Smooth muscle cell (in vitro differentiated cells): ENCODE measurements around the gene CNBD2. TPM values are rescaled to one million over a fixed set of nuclear protein-coding genes. Genes with fewer than 3 reads are reported as not detected.

Source experiments
- DNase-seq: peaks from one replicate; lab custom pipeline; 2025; ENCODE audit not compliant: unreplicated experiment; lab: John Stamatoyannopoulos, UW
- H2AFZ ChIP-seq: fragments of 200-600 bp; sonication (generic); 2 replicates; pipeline ENCODE4 v1.6.0; 2016; ENCODE audit warnings: antibody characterized with exemption, low read depth, mild to moderate bottlenecking
- H3F3A ChIP-seq: fragments of 200-600 bp; sonication (generic); 2 replicates; pipeline ENCODE4 v1.6.0; 2017; ENCODE audit warnings: antibody characterized with exemption, low read depth
- H3K27ac ChIP-seq: fragments of 200-600 bp; sonication (generic); 2 replicates; pipeline ENCODE4 v1.5.1; 2016; ENCODE audit warnings: low read depth, mild to moderate bottlenecking
- H3K27me3 ChIP-seq: fragments of 200-600 bp; sonication (generic); 2 replicates; pipeline ENCODE4 v1.6.1; 2016; ENCODE audit warnings: low read depth, mild to moderate bottlenecking
- H3K36me3 ChIP-seq: fragments of 200-600 bp; sonication (generic); 2 replicates; pipeline ENCODE4 v1.5.1; 2016; ENCODE audit warnings: low read depth
- H3K4me1 ChIP-seq: fragments of 200-600 bp; sonication (generic); 2 replicates; pipeline ENCODE4 v1.5.1; 2016; ENCODE audit warnings: low read depth
- H3K4me2 ChIP-seq: fragments of 200-600 bp; sonication (generic); 2 replicates; pipeline ENCODE4 v1.6.0; 2016; ENCODE audit warnings: mild to moderate bottlenecking
- H3K4me3 ChIP-seq: fragments of 200-600 bp; sonication (generic); 2 replicates; pipeline ENCODE4 v1.5.1; 2016; ENCODE audit warnings: mild to moderate bottlenecking
- H3K79me2 ChIP-seq: fragments of 200-600 bp; sonication (generic); 2 replicates; pipeline ENCODE4 v1.6.0; 2016; ENCODE audit warnings: low read depth, mild to moderate bottlenecking
- H3K9ac ChIP-seq: fragments of 200-600 bp; sonication (generic); 2 replicates; pipeline ENCODE4 v1.6.0; 2016; ENCODE audit warnings: low read depth
- H3K9me3 ChIP-seq: fragments of 200-600 bp; sonication (generic); replicated peaks from 2 replicates; pipeline ENCODE4 v1.5.1; 2016; ENCODE audit warnings: low read depth
- H4K20me1 ChIP-seq: fragments of 200-600 bp; sonication (generic); 2 replicates; pipeline ENCODE4 v1.6.0; 2016; ENCODE audit warnings: low read depth
- WGBS: methylation state at CpG from one replicate; pipeline ENCODE4 v1.1.7; 2016; ENCODE audit warnings: low lambda C conversion rate; 5-methylcytosine and 5-hydroxymethylcytosine counted together
- polyA plus RNA-seq: library from polyadenylated mRNA; unstranded; fragments of >200 nt; fragmentation: Nextera tagmentation; extraction: Ambion mirVana; gene quantifications from 2 replicates; pipeline ENCODE4 v1.2.1, GENCODE V29; 2016
- total RNA-seq: library from RNA; depleted of rRNA; stranded (reverse); fragments of >200 nt; gene quantifications from 2 replicates; pipeline ENCODE4 v1.2.3, GENCODE V29; 2014
- TF ChIP-seq, protein P1 (sequence below): fragments of 200-600 bp; sonication (generic); IDR thresholded peaks from 2 replicates; pipeline ENCODE4 v1.5.1; 2017; ENCODE audit warnings: borderline replicate concordance, mild to moderate bottlenecking, antibody characterized with exemption; ENCODE audit not compliant: insufficient read depth, poor library complexity, severe bottlenecking

CNBD2 gene
- total and polyA plus RNA-seq, 2 experiments from 2014 or later: 2.8 to 10.2 TPM

DNA sequence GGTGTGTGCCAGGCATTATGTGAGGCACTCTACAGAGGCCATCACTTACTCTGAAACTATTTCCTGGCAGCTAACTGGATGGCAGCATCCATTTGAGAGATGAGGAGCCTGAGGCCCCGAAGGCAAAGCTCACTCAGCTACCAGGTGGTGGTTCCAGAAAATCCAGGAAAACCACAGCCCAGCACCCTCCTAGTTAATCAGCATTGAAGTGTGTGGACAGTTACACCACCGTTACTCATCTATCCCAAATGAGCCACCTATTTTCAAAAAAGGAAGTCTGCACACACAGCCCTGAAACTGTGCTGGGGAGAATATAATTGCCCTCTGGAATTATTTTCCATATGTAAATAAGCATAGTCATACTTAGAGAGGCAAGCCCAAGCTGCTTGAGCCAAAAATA lies 67.4 kb downstream of the CNBD2 start:
- Histone ChIP-seq H3K36me3 (no peaks in the 10 kb centered on the region), H3F3A (no peaks in the 10 kb centered on the region), H3K4me1 (no peaks in the 10 kb centered on the region), H4K20me1 (no peaks in the 10 kb centered on the region), H2AFZ (no peak overlapping the region), H3K9me3 (no peaks in the 10 kb centered on the region), H3K27ac (no peak overlapping the region), H3K4me2 (no peak overlapping the region), H3K27me3 (no peaks in the 10 kb centered on the region), H3K79me2 (no peaks in the 10 kb centered on the region), H3K9ac (no peak overlapping the region), H3K4me3 (no peak overlapping the region)
- TF ChIP-seq, protein P1, sequence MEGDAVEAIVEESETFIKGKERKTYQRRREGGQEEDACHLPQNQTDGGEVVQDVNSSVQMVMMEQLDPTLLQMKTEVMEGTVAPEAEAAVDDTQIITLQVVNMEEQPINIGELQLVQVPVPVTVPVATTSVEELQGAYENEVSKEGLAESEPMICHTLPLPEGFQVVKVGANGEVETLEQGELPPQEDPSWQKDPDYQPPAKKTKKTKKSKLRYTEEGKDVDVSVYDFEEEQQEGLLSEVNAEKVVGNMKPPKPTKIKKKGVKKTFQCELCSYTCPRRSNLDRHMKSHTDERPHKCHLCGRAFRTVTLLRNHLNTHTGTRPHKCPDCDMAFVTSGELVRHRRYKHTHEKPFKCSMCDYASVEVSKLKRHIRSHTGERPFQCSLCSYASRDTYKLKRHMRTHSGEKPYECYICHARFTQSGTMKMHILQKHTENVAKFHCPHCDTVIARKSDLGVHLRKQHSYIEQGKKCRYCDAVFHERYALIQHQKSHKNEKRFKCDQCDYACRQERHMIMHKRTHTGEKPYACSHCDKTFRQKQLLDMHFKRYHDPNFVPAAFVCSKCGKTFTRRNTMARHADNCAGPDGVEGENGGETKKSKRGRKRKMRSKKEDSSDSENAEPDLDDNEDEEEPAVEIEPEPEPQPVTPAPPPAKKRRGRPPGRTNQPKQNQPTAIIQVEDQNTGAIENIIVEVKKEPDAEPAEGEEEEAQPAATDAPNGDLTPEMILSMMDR: no peak
- 60% methylated on average over 2 of the region's 2 CpGs for WGBS
- no peak for DNase-seq

DNA sequence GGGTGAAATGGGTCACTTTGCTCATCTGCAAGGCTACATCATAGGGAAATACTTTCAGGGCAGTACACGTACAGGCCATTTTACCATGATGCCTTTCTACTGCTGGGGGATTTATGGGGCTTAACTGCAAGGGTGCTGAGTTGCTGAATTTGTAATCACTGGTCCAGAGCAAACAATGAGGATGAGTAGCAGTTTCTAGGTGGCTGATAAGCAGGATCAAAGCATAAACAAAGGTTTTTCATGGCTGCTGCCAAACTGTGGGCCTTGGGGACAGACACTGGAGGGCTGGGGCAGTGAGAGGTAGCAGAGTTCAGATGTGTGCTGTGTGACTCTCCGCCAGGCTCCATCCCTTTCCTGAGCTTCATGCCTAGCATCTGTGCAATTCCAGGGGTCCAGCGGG lies 68.3 kb downstream of the CNBD2 start:
- H3K9me3 ChIP-seq: no peaks in the 10 kb centered on the region
- peaks cover 2% of the 10 kb centered on the region for H4K20me1 ChIP-seq
- H3K9ac ChIP-seq: no peak overlapping the region
- no peak for DNase-seq
- H3K4me2 ChIP-seq: no peak overlapping the region
- H2AFZ ChIP-seq: no peak overlapping the region
- H3K27me3 ChIP-seq: no peaks in the 10 kb centered on the region
- 66% methylated on average over 3 of the region's 3 CpGs for WGBS
- no peaks in the 10 kb centered on the region for H3F3A ChIP-seq
- no peak overlapping the region for H3K4me3 ChIP-seq
- TF ChIP-seq, protein P1: no peak
- no peaks in the 10 kb centered on the region for H3K79me2 ChIP-seq
- no peak overlapping the region for H3K27ac ChIP-seq
- H3K4me1 ChIP-seq: no peaks in the 10 kb centered on the region
- no peaks in the 10 kb centered on the region for H3K36me3 ChIP-seq

DNA sequence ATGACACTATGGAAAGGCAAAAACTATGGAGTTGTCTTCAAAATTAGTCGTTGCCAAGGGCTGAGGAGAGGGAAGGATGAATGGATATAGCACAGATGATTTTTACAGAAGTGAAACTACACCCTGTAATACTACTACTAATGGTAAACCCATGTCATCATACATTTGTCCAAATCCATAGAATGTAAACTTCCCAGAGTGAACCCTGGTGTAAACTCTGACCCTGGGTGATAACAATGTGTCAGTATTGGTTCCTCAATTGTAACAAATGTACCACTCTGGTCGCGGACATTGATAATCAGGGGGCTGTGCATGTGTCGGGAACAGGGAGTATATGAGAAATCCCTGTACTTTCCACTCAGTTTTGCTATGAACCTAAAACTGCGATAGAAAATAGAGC lies 72.2 kb downstream of the CNBD2 start:
- Histone ChIP-seq H4K20me1 (peaks cover 40% of the 10 kb centered on the region), H3F3A (peaks cover 7% of the 10 kb centered on the region), H3K4me1 (no peaks in the 10 kb centered on the region), H3K4me2 (no peak overlapping the region), H3K36me3 (no peaks in the 10 kb centered on the region), H3K4me3 (no peak overlapping the region), H3K27me3 (no peaks in the 10 kb centered on the region), H3K79me2 (peaks cover 10% of the 10 kb centered on the region), H3K27ac (no peak overlapping the region), H3K9me3 (no peaks in the 10 kb centered on the region), H3K9ac (no peak overlapping the region), H2AFZ (no peak overlapping the region)
- no peak for DNase-seq
- 98% methylated on average over 5 of the region's 5 CpGs for WGBS
- TF ChIP-seq, protein P1: no peak

DNA sequence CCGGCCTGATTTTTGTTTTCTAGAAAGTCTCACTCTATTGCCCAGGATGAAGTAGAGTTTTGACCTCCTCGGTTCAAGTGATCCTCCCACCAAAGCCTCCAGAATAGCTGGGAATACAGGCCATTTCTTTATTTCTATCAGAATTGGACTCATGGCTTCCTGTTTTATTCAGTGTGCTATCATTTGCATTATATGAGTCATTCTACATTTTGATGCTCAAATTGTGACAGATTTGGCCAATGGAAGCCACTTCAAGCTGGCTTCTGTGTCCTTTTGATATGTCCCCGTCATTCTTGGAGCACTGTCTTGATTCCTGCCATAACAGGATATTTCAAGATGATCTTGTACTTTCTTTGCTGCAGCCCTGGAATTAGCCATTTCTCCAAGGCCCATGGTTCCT lies 75.1 kb downstream of the CNBD2 start:
- Histone ChIP-seq H3K27me3 (no peaks in the 10 kb centered on the region), H2AFZ (no peak overlapping the region), H3K4me1 (peaks cover 5% of the 10 kb centered on the region), H4K20me1 (peaks cover 68% of the 10 kb centered on the region), H3K9me3 (no peaks in the 10 kb centered on the region), H3F3A (peaks cover 24% of the 10 kb centered on the region), H3K79me2 (peaks cover 37% of the 10 kb centered on the region), H3K27ac (no peak overlapping the region), H3K36me3 (no peaks in the 10 kb centered on the region), H3K4me2 (no peak overlapping the region), H3K9ac (no peak overlapping the region), H3K4me3 (no peak overlapping the region)
- TF ChIP-seq, protein P1: no peak
- no peak for DNase-seq
- WGBS: 96% methylated on average over 3 of the region's 3 CpGs
